Smooth muscle cell (in vitro differentiated cells): ENCODE data around the gene SGTA. TPM values are rescaled to one million over a fixed set of nuclear protein-coding genes. Genes with fewer than 3 reads are reported as not detected.
A peak's percentile ranks its signal among the peaks of the same experiment; 100 is the strongest.

ENCODE experiments used
- DNase-seq: peaks from one replicate; lab custom pipeline; 2025; ENCODE audit not compliant: unreplicated experiment; lab: John Stamatoyannopoulos, UW
- H2AFZ ChIP-seq: fragments of 200-600 bp; sonication (generic); 2 replicates; pipeline ENCODE4 v1.6.0; 2016; ENCODE audit warnings: antibody characterized with exemption, low read depth, mild to moderate bottlenecking
- H3F3A ChIP-seq: fragments of 200-600 bp; sonication (generic); 2 replicates; pipeline ENCODE4 v1.6.0; 2017; ENCODE audit warnings: antibody characterized with exemption, low read depth
- H3K27ac ChIP-seq: fragments of 200-600 bp; sonication (generic); 2 replicates; pipeline ENCODE4 v1.5.1; 2016; ENCODE audit warnings: low read depth, mild to moderate bottlenecking
- H3K27me3 ChIP-seq: fragments of 200-600 bp; sonication (generic); 2 replicates; pipeline ENCODE4 v1.6.1; 2016; ENCODE audit warnings: low read depth, mild to moderate bottlenecking
- H3K36me3 ChIP-seq: fragments of 200-600 bp; sonication (generic); 2 replicates; pipeline ENCODE4 v1.5.1; 2016; ENCODE audit warnings: low read depth
- H3K4me1 ChIP-seq: fragments of 200-600 bp; sonication (generic); 2 replicates; pipeline ENCODE4 v1.5.1; 2016; ENCODE audit warnings: low read depth
- H3K4me2 ChIP-seq: fragments of 200-600 bp; sonication (generic); 2 replicates; pipeline ENCODE4 v1.6.0; 2016; ENCODE audit warnings: mild to moderate bottlenecking
- H3K4me3 ChIP-seq: fragments of 200-600 bp; sonication (generic); 2 replicates; pipeline ENCODE4 v1.5.1; 2016; ENCODE audit warnings: mild to moderate bottlenecking
- H3K79me2 ChIP-seq: fragments of 200-600 bp; sonication (generic); 2 replicates; pipeline ENCODE4 v1.6.0; 2016; ENCODE audit warnings: low read depth, mild to moderate bottlenecking
- H3K9ac ChIP-seq: fragments of 200-600 bp; sonication (generic); 2 replicates; pipeline ENCODE4 v1.6.0; 2016; ENCODE audit warnings: low read depth
- H3K9me3 ChIP-seq: fragments of 200-600 bp; sonication (generic); replicated peaks from 2 replicates; pipeline ENCODE4 v1.5.1; 2016; ENCODE audit warnings: low read depth
- H4K20me1 ChIP-seq: fragments of 200-600 bp; sonication (generic); 2 replicates; pipeline ENCODE4 v1.6.0; 2016; ENCODE audit warnings: low read depth
- CTCF ChIP-seq: fragments of 200-600 bp; sonication (generic); IDR thresholded peaks from 2 replicates; pipeline ENCODE4 v1.5.1; 2017; ENCODE audit warnings: borderline replicate concordance, mild to moderate bottlenecking, antibody characterized with exemption; ENCODE audit not compliant: insufficient read depth, poor library complexity, severe bottlenecking
- WGBS: methylation state at CpG from one replicate; pipeline ENCODE4 v1.1.7; 2016; ENCODE audit warnings: low lambda C conversion rate; 5-methylcytosine and 5-hydroxymethylcytosine counted together
- polyA plus RNA-seq: library from polyadenylated mRNA; unstranded; fragments of >200 nt; fragmentation: Nextera tagmentation; extraction: Ambion mirVana; gene quantifications from 2 replicates; pipeline ENCODE4 v1.2.1, GENCODE V29; 2016
- total RNA-seq: library from RNA; depleted of rRNA; stranded (reverse); fragments of >200 nt; gene quantifications from 2 replicates; pipeline ENCODE4 v1.2.3, GENCODE V29; 2014

The SGTA gene
- total and polyA plus RNA-seq, 2 experiments from 2014 or later, result 34.4 to 71.2 TPM

GRCh38 chr19:2788237-2788636 is 5.2 kb upstream of the SGTA start:
- no peaks in the 10 kb centered on the region for H3K36me3 ChIP-seq
- no peaks in the 10 kb centered on the region for H4K20me1 ChIP-seq
- TF ChIP-seq CTCF, result no peak
- no peak overlapping the region for H3K27ac ChIP-seq
- no peak overlapping the region for H3K4me2 ChIP-seq
- peaks cover 7% of the 10 kb centered on the region for H3F3A ChIP-seq
- 93% methylated on average over 5 of the region's 5 CpGs for WGBS
- peaks cover 14% of the 10 kb centered on the region for H3K4me1 ChIP-seq
- H3K4me3 ChIP-seq, result no peak overlapping the region
- no peaks in the 10 kb centered on the region for H3K27me3 ChIP-seq
- H3K79me2 ChIP-seq, result peaks cover 31% of the 10 kb centered on the region
- H2AFZ ChIP-seq, result no peak overlapping the region
- H3K9me3 ChIP-seq, result no peaks in the 10 kb centered on the region
- no peak for DNase-seq
- no peak overlapping the region for H3K9ac ChIP-seq

- WGBS, result 91% methylated on average over 8 of the region's 8 CpGs
These were observed 4.0 kb upstream of the SGTA start for GRCh38 chr19:2787115-2787514.

GRCh38 chr19:2785244-2785997 is 2.3 kb upstream of the SGTA start, which contains the start of gene THOP1:
THOP1 (plus strand) TSS chr19:2785503; CDS start chr19:2785663, 160 bp downstream.
- TF ChIP-seq CTCF, result no peak
- under 1% methylated on average over 61 of the region's 78 CpGs for WGBS
- H3K9ac ChIP-seq, result peak within 1 kb of the TSS; percentile 84
- DNase-seq, result peak; percentile 92
- H3K4me2 ChIP-seq, result peak within 1 kb of the TSS; percentile 100
- H3K79me2 ChIP-seq, result peaks cover 58% of the 10 kb centered on the region
- no peaks in the 10 kb centered on the region for H3K36me3 ChIP-seq
- peak within 1 kb of the TSS; percentile 89 for H3K27ac ChIP-seq
- H3K4me1 ChIP-seq, result peaks cover 14% of the 10 kb centered on the region
- no peaks in the 10 kb centered on the region for H3K27me3 ChIP-seq
- peak within 1 kb of the TSS; percentile 87 for H2AFZ ChIP-seq
- peak within 1 kb of the TSS; percentile 89 for H3K4me3 ChIP-seq
- H4K20me1 ChIP-seq, result peaks cover 21% of the 10 kb centered on the region
- no peaks in the 10 kb centered on the region for H3K9me3 ChIP-seq
- peaks cover 7% of the 10 kb centered on the region for H3F3A ChIP-seq

More at GRCh38 chr19:2787115-2787514, 4.0 kb upstream of the SGTA start:
- no peaks in the 10 kb centered on the region for H3K27me3 ChIP-seq
- H3K36me3 ChIP-seq, result no peaks in the 10 kb centered on the region
- no peak for DNase-seq
- H3K4me1 ChIP-seq, result peaks cover 14% of the 10 kb centered on the region
- H3F3A ChIP-seq, result peaks cover 7% of the 10 kb centered on the region
- no peak for TF ChIP-seq CTCF
- no peak overlapping the region for H3K27ac ChIP-seq
- H4K20me1 ChIP-seq, result peaks cover 4% of the 10 kb centered on the region
- no peaks in the 10 kb centered on the region for H3K9me3 ChIP-seq
- H3K4me2 ChIP-seq, result no peak overlapping the region
- H3K4me3 ChIP-seq, result no peak overlapping the region
- H3K9ac ChIP-seq, result no peak overlapping the region
- H3K79me2 ChIP-seq, result peaks cover 41% of the 10 kb centered on the region
- no peak overlapping the region for H2AFZ ChIP-seq
